Colonic mucosa (tissue), 4 donors: Measurements from ENCODE around the gene SP100. TPM values are rescaled to one million over a fixed set of nuclear protein-coding genes. Genes with fewer than 3 reads are reported as not detected.

Experiments
- DNase-seq: peaks from one replicate; pipeline ENCODE4 v3.0.0-alpha.2; 2020
- H3K27ac ChIP-seq: fragments of 200-600 bp; one replicate; pipeline ENCODE4 v1.8.0; 2021
- H3K27me3 ChIP-seq: fragments of 200-600 bp; one replicate; pipeline ENCODE4 v1.8.0; 2021
- H3K36me3 ChIP-seq: fragments of 200-600 bp; one replicate; pipeline ENCODE4 v1.8.0; 2021
- H3K4me1 ChIP-seq: fragments of 200-600 bp; one replicate; pipeline ENCODE4 v1.8.0; 2021; ENCODE audit warnings: mild to moderate bottlenecking
- H3K4me3 ChIP-seq: fragments of 200-600 bp; one replicate; pipeline ENCODE4 v1.8.0; 2021
- H3K9ac ChIP-seq, 2 donors: one replicate each; pipeline ENCODE4 v1.7.0; 2013; ENCODE audit warnings: control low read depth in 2 of 2, low read depth in 2 of 2, low read length in 2 of 2
- H3K9me3 ChIP-seq: fragments of 200-600 bp; one replicate; pipeline ENCODE4 v1.8.0; 2021
- CTCF ChIP-seq: fragments of 200-600 bp; IDR thresholded peaks from one replicate; pipeline ENCODE4 v1.8.0; 2022; ENCODE audit warnings: antibody characterized with exemption, mild to moderate bottlenecking
- intact Hi-C: fragments of 100-400 bp; cut with DNase I; formaldehyde crosslinking; loops from one replicate; pipeline ENCODE4 v1.14.1; 2022
- total RNA-seq, 2 donors: library from RNA; stranded (reverse); fragmentation: NEBNext Ultra II Directional in 1 of 2; extraction: Animal tissue kit (Norgen Biotek cat#: 25700) in 1 of 2; gene quantifications; one replicate each; pipeline ENCODE4 v1.2.1, GENCODE V29; 2021
- donor health status: healthy.
- donor health status: DM: no; HTN: no; CAD: no.
- donor health status: DM: no; HTN: no; CAD: no.

SP100 gene
- total RNA-seq, 2 donors from 2014 or later: 35.7 to 53.6 TPM

- no peaks in the 10 kb centered on the region for H3K9me3 ChIP-seq
- intact Hi-C loops: loop anchor here (10.0 kb wide), 1 partner anchor 89 kb away; the partner anchor contains the start of gene SP140L
- DNase-seq: no peak
- no peak for TF ChIP-seq CTCF
- H3K4me1 ChIP-seq: peaks cover 4% of the 10 kb centered on the region
- no peaks in the 10 kb centered on the region for H3K27me3 ChIP-seq
- H3K36me3 ChIP-seq: no peaks in the 10 kb centered on the region
- H3K27ac ChIP-seq: no peak overlapping the region
- no peak overlapping the region for H3K4me3 ChIP-seq
- H3K9ac ChIP-seq: no peak overlapping the region
Observed at GRCh38 chr2:230413479-230413878, 2.5 kb upstream of the SP100 start.

- intact Hi-C loops: loop anchor here (10.0 kb wide), 1 partner anchor 90 kb away; the partner anchor contains the start of gene SP140L
- Histone ChIP-seq H3K36me3 (no peaks in the 10 kb centered on the region), H3K27ac (no peak overlapping the region), H3K4me1 (peaks cover 4% of the 10 kb centered on the region), H3K9me3 (no peaks in the 10 kb centered on the region), H3K4me3 (no peak overlapping the region), H3K27me3 (no peaks in the 10 kb centered on the region), H3K9ac (no peak overlapping the region)
- no peak for TF ChIP-seq CTCF
- no peak for DNase-seq
Observed at GRCh38 chr2:230414302-230414701, 1.7 kb upstream of the SP100 start.

- H3K4me3 ChIP-seq: peak overlapping the region; percentile 38
Observed at GRCh38 chr2:230417436-230417835, 1.4 kb downstream of the SP100 start.

GRCh38 chr2:230418341-230419016, 2.5 kb downstream of the SP100 start:
- intact Hi-C loops: loop anchor here (10.0 kb wide), 1 partner anchor 94 kb away; the partner anchor contains the start of gene SP140L
- DNase-seq: no peak
- Histone ChIP-seq H3K4me1 (no peaks in the 10 kb centered on the region), H3K36me3 (no peaks in the 10 kb centered on the region), H3K27ac (no peak overlapping the region), H3K9ac (no peak overlapping the region), H3K4me3 (peak overlapping the region; percentile 38), H3K9me3 (no peaks in the 10 kb centered on the region), H3K27me3 (no peaks in the 10 kb centered on the region)
- TF ChIP-seq CTCF: no peak

More at GRCh38 chr2:230417436-230417835, 1.4 kb downstream of the SP100 start:
- Histone ChIP-seq H3K27me3 (no peaks in the 10 kb centered on the region), H3K4me1 (no peaks in the 10 kb centered on the region), H3K9me3 (no peaks in the 10 kb centered on the region), H3K36me3 (no peaks in the 10 kb centered on the region), H3K27ac (peak overlapping the region; percentile 98), H3K9ac (no peak overlapping the region)
- DNase-seq: no peak
- intact Hi-C loops: loop anchor here (10.0 kb wide), 1 partner anchor 93 kb away; the partner anchor contains the start of gene SP140L
- TF ChIP-seq CTCF: no peak

GRCh38 chr2:230419181-230419580, 3.2 kb downstream of the SP100 start:
- Histone ChIP-seq H3K4me3 (no peak overlapping the region), H3K27me3 (no peaks in the 10 kb centered on the region), H3K4me1 (no peaks in the 10 kb centered on the region), H3K36me3 (no peaks in the 10 kb centered on the region), H3K9ac (no peak overlapping the region), H3K27ac (no peak overlapping the region), H3K9me3 (no peaks in the 10 kb centered on the region)
- DNase-seq: no peak
- intact Hi-C loops: loop anchor here (10.0 kb wide), 1 partner anchor 94 kb away; the partner anchor contains the start of gene SP140L
- TF ChIP-seq CTCF: no peak
